OCI-LY7 (cell line): ENCODE measurements around the gene NCKAP5L. TPM values are rescaled to one million over a fixed set of nuclear protein-coding genes. Genes with fewer than 3 reads are reported as not detected.

Source experiments
- BruUV-seq: library from RNA; stranded (reverse); fragments of 400-500 nt; replicated peaks from 2 replicates; lab custom pipeline; 2021; lab: Mats Ljungman, UMichigan
- CTCF ChIA-PET: fragments of 300-600 bp; sonication (Branson Sonifier 250); formaldehyde crosslinking; loops from one replicate; lab custom pipeline; 2022; ENCODE audit warnings: antibody characterized with exemption; ENCODE audit not compliant: unreplicated experiment; lab: Charles Lee
- POLR2A ChIA-PET: fragments of 300-600 bp; sonication (Branson Sonifier 250); formaldehyde crosslinking; loops from one replicate; lab custom pipeline; 2022; ENCODE audit warnings: antibody characterized with exemption; lab: Charles Lee
- DNase-seq: peaks from one replicate; pipeline ENCODE4 v3.0.0-alpha.2; 2015; ENCODE audit warnings: low spot score
- H2AFZ ChIP-seq: fragments of 200-600 bp; sonication (generic), shearing (Covaris generic); 2 replicates; pipeline ENCODE4 v1.6.1; 2014; ENCODE audit warnings: mild to moderate bottlenecking, antibody characterized with exemption, low read length, moderate library complexity
- H3K27ac ChIP-seq: fragments of 200-600 bp; sonication (generic); 2 replicates; pipeline ENCODE4 v1.5.1; 2014; ENCODE audit warnings: mixed run types, low read depth, mild to moderate bottlenecking, moderate library complexity, low read length, inconsistent platforms; ENCODE audit not compliant: poor library complexity, severe bottlenecking
- H3K36me3 ChIP-seq: fragments of 200-600 bp; sonication (generic); 2 replicates; pipeline ENCODE4 v1.6.1; 2014; ENCODE audit warnings: mild to moderate bottlenecking, antibody characterized with exemption, low read length, moderate library complexity, mixed read lengths; ENCODE audit not compliant: insufficient read depth
- H3K4me1 ChIP-seq: fragments of 200-600 bp; sonication (generic); 2 replicates; pipeline ENCODE4 v1.5.1; 2014; ENCODE audit warnings: mild to moderate bottlenecking, low read length; ENCODE audit not compliant: insufficient read depth, poor library complexity, severe bottlenecking
- H3K4me2 ChIP-seq: fragments of 200-600 bp; sonication (generic); 2 replicates; pipeline ENCODE4 v1.6.1; 2014; ENCODE audit warnings: mild to moderate bottlenecking, low read length
- H3K4me3 ChIP-seq: fragments of 200-600 bp; sonication (generic); 2 replicates; pipeline ENCODE4 v1.5.1; 2014; ENCODE audit warnings: mild to moderate bottlenecking, low read depth, low read length; ENCODE audit not compliant: poor library complexity, severe bottlenecking
- H3K79me2 ChIP-seq: fragments of 200-600 bp; sonication (generic); 2 replicates; pipeline ENCODE4 v1.6.1; 2016; ENCODE audit warnings: low read depth, mild to moderate bottlenecking, low read length, moderate library complexity, mixed read lengths; ENCODE audit not compliant: insufficient read depth
- H3K9me2 ChIP-seq: fragments of 200-600 bp; sonication (generic); 2 replicates; pipeline ENCODE4 v1.6.1; 2016; ENCODE audit warnings: mild to moderate bottlenecking, low read length, mixed read lengths; ENCODE audit not compliant: insufficient read depth
- H3K9me3 ChIP-seq: fragments of 200-600 bp; sonication (generic); 2 replicates; pipeline ENCODE4 v1.6.1; 2014; ENCODE audit warnings: mild to moderate bottlenecking, mixed run types, low read length, mixed read lengths
- H4K20me1 ChIP-seq: fragments of 200-600 bp; sonication (generic); 2 replicates; pipeline ENCODE4 v1.6.1; 2014; ENCODE audit warnings: mild to moderate bottlenecking, antibody characterized with exemption, low read length, moderate library complexity, mixed read lengths; ENCODE audit not compliant: insufficient read depth
- EZH2phosphoT487 ChIP-seq: fragments of 200-600 bp; sonication (generic); IDR thresholded peaks from 2 replicates; pipeline ENCODE4 v1.6.1; 2018; ENCODE audit warnings: low read depth, borderline replicate concordance, mild to moderate bottlenecking, mixed run types, antibody characterized with exemption, low read length, moderate library complexity, mixed read lengths
- intact Hi-C: fragments of 100-400 bp; cut with micrococcal nuclease; formaldehyde crosslinking; loops from one replicate; pipeline ENCODE4 v1.10.0; 2022; ENCODE audit not compliant: unreplicated experiment
- total RNA-seq, 2 experiments: library from RNA; depleted of rRNA in 1 of 2; stranded (reverse); fragments of >200 nt in 1 of 2; shearing (Covaris generic) in 1 of 2; gene quantifications; 2 replicates each; pipeline ENCODE4 v1.2.3, GENCODE V29; 2014 to 2022
- TF ChIP-seq, protein P1 (sequence below): fragments of 200-600 bp; sonication (generic); conservative IDR thresholded peaks from 2 replicates; pipeline ENCODE4 v1.5.1; 2014; ENCODE audit warnings: mild to moderate bottlenecking, antibody characterized with exemption, low read length, moderate library complexity, mixed read lengths

Gene NCKAP5L
- total RNA-seq, 2 experiments from 2014 or later: 4.6 to 12.2 TPM

DNA sequence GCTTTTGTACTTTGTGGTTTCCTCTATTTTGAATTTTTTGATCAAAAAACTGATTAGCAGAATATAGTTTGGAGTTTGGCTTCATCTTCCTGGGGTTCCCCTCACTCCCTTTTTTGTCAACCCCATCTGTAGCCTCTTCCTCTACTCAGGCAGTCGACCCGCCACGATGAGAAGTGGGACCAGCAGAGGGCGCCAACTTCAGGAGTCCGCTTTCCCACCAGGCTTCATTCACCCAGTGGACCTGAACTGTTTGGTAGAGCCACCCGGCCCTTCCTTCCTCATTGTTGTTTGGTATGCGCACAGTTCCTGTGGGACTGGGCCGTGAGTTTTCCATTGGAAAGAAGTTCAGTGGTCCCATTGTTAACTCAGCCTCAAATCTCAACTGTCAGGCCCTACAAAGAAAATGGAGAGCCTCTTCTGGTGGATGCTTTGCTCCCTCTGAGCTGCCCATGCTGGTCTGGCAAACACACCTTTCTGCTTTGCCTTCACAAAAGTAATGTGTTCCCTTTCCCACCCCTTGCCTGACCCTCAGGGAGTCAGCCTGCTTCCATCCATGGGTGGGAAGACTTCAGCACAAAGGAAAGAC is 65.1 kb downstream of the NCKAP5L start:
- Histone ChIP-seq H3K4me3 (no peak overlapping the region), H4K20me1 (no peaks in the 10 kb centered on the region), H3K9me2 (no peaks in the 10 kb centered on the region), H3K9me3 (no peaks in the 10 kb centered on the region), H3K79me2 (no peaks in the 10 kb centered on the region), H2AFZ (no peak overlapping the region), H3K36me3 (peaks cover 75% of the 10 kb centered on the region), H3K4me2 (no peak overlapping the region), H3K27ac (peak overlapping the region; percentile 3), H3K4me1 (peaks cover 13% of the 10 kb centered on the region)
- BruUV-seq: no TSS peak
- CTCF ChIA-PET: interaction anchor here (1.4 kb wide), 1 partner anchor 22 kb away, joined by 5 read pairs; the partner anchor contains the start of gene TMBIM6
- TF ChIP-seq EZH2phosphoT487: no peak
- TF ChIP-seq, protein P1, sequence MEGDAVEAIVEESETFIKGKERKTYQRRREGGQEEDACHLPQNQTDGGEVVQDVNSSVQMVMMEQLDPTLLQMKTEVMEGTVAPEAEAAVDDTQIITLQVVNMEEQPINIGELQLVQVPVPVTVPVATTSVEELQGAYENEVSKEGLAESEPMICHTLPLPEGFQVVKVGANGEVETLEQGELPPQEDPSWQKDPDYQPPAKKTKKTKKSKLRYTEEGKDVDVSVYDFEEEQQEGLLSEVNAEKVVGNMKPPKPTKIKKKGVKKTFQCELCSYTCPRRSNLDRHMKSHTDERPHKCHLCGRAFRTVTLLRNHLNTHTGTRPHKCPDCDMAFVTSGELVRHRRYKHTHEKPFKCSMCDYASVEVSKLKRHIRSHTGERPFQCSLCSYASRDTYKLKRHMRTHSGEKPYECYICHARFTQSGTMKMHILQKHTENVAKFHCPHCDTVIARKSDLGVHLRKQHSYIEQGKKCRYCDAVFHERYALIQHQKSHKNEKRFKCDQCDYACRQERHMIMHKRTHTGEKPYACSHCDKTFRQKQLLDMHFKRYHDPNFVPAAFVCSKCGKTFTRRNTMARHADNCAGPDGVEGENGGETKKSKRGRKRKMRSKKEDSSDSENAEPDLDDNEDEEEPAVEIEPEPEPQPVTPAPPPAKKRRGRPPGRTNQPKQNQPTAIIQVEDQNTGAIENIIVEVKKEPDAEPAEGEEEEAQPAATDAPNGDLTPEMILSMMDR: peak; percentile 96
- POLR2A ChIA-PET: interaction anchor here (1.9 kb wide), 1 partner anchor 22 kb away, joined by 8 read pairs; the partner anchor contains the start of gene TMBIM6
- DNase-seq: peak; percentile 73
- intact Hi-C loops: no loop called here

- Histone ChIP-seq H3K4me2 (no peak overlapping the region), H3K9me2 (no peaks in the 10 kb centered on the region), H3K79me2 (no peaks in the 10 kb centered on the region), H3K4me1 (peaks cover 13% of the 10 kb centered on the region), H3K27ac (peak overlapping the region; percentile 3), H2AFZ (no peak overlapping the region), H3K9me3 (no peaks in the 10 kb centered on the region), H4K20me1 (no peaks in the 10 kb centered on the region), H3K4me3 (no peak overlapping the region), H3K36me3 (peaks cover 81% of the 10 kb centered on the region)
- no TSS peak for BruUV-seq
- no peak for TF ChIP-seq EZH2phosphoT487
- TF ChIP-seq, protein P1: no peak
- intact Hi-C loops: no loop called here
- ChIA-PET CTCF (interaction anchor here (1.4 kb wide), 1 partner anchor 21 kb away, joined by 5 read pairs; the partner anchor contains the start of gene TMBIM6), POLR2A (interaction anchor here (0.6 to 1.9 kb wide), 2 partner anchors 21 to 152 kb away, joined by 4 to 8 read pairs; partner anchors contain the start of gene TMBIM6)
- DNase-seq: no peak
Measured at GRCh38 chr12:49762468-49762847, 65.8 kb downstream of the NCKAP5L start.
